HEK293 (cell line): Measurements from ENCODE around the gene CACNB4.

Experiments used
- CTCF ChIA-PET: fragments of 350-600 bp; formaldehyde crosslinking; extraction: SDS; loops from one replicate; lab custom pipeline; 2021; ENCODE audit warnings: antibody characterized with exemption; lab: Yijun Ruan, JAX
- POLR2A ChIA-PET: fragments of 300-600 bp; formaldehyde crosslinking; extraction: SDS; loops from one replicate; lab custom pipeline; 2020; ENCODE audit warnings: antibody characterized with exemption, inconsistent platforms; lab: Yijun Ruan, JAX
- H3K27ac ChIP-seq: fragments of 200-500 bp; sonication (Bioruptor generic); 2 replicates; pipeline ENCODE4 v1.5.1; 2014; ENCODE audit warnings: low read depth, low read length, control low read depth, inconsistent platforms; ENCODE audit errors: extremely low read depth
- H3K36me3 ChIP-seq, 2 experiments: fragments of 200-500 bp in 1 of 2; sonication (Bioruptor generic) in 1 of 2; 1 replicate in 1 of 2; 2 replicates in 1 of 2; pipeline ENCODE4 v1.5.1; 2014 to 2017; ENCODE audit warnings: inconsistent platforms in 2 of 2, low read length in 2 of 2; ENCODE audit not compliant: control insufficient read depth in 2 of 2, insufficient read depth in 1 of 2
- H3K4me1 ChIP-seq: fragments of 200-500 bp; sonication (Bioruptor generic); 2 replicates; pipeline ENCODE4 v1.5.1; 2014; ENCODE audit warnings: mild to moderate bottlenecking, low read length, inconsistent platforms; ENCODE audit not compliant: control insufficient read depth, insufficient read depth
- H3K4me3 ChIP-seq: 2 replicates; pipeline ENCODE4 v1.5.1; 2011; ENCODE audit warnings: low read depth, mild to moderate bottlenecking, control low read depth, low read length, moderate library complexity
- H3K9me3 ChIP-seq: fragments of 200-500 bp; sonication (Bioruptor generic); 2 replicates; pipeline ENCODE4 v1.5.1; 2014; ENCODE audit warnings: low read depth, low read length, inconsistent platforms; ENCODE audit not compliant: control insufficient read depth, insufficient read depth
- GLI4 ChIP-seq: fragments of 450-650 bp; formaldehyde crosslinking; IDR thresholded peaks from 2 replicates; pipeline ENCODE4 v1.5.1; 2016; ENCODE audit warnings: missing biosample characterization, missing genetic modification characterization
- MYNN ChIP-seq: fragments of 450-650 bp; formaldehyde crosslinking; IDR thresholded peaks from 2 replicates; pipeline ENCODE4 v1.5.1; 2016; ENCODE audit warnings: missing biosample characterization, missing genetic modification characterization, borderline replicate concordance
- OVOL3 ChIP-seq: fragments of 450-650 bp; formaldehyde crosslinking; IDR thresholded peaks from 2 replicates; pipeline ENCODE4 v1.5.1; 2016; ENCODE audit warnings: missing biosample characterization, missing genetic modification characterization
- RBAK ChIP-seq: fragments of 450-650 bp; formaldehyde crosslinking; IDR thresholded peaks from 2 replicates; pipeline ENCODE4 v1.5.1; 2016; ENCODE audit warnings: missing biosample characterization, missing genetic modification characterization
- ZBTB1 ChIP-seq: fragments of 450-650 bp; formaldehyde crosslinking; IDR thresholded peaks from 2 replicates; pipeline ENCODE4 v1.5.1; 2016; ENCODE audit warnings: missing biosample characterization, missing genetic modification characterization
- ZBTB48 ChIP-seq: fragments of 450-650 bp; formaldehyde crosslinking; IDR thresholded peaks from 2 replicates; pipeline ENCODE4 v1.5.1; 2016; ENCODE audit warnings: missing biosample characterization, missing genetic modification characterization
- ZFHX2 ChIP-seq: fragments of 450-650 bp; formaldehyde crosslinking; conservative IDR thresholded peaks from 2 replicates; pipeline ENCODE4 v1.5.1; 2016; ENCODE audit warnings: missing biosample characterization, missing genetic modification characterization
- ZFP37 ChIP-seq: fragments of 450-650 bp; formaldehyde crosslinking; IDR thresholded peaks from 2 replicates; pipeline ENCODE4 v1.5.1; 2016; ENCODE audit warnings: missing biosample characterization, missing genetic modification characterization
- ZFP69B ChIP-seq: fragments of 450-650 bp; formaldehyde crosslinking; IDR thresholded peaks from 2 replicates; pipeline ENCODE4 v1.5.1; 2016; ENCODE audit warnings: missing biosample characterization, missing genetic modification characterization
- ZNF174 ChIP-seq: fragments of 450-650 bp; formaldehyde crosslinking; IDR thresholded peaks from 2 replicates; pipeline ENCODE4 v1.5.0; 2017; ENCODE audit warnings: missing biosample characterization, mild to moderate bottlenecking, missing genetic modification characterization
- ZNF335 ChIP-seq: fragments of 450-650 bp; formaldehyde crosslinking; conservative IDR thresholded peaks from 2 replicates; pipeline ENCODE4 v1.5.1; 2016; ENCODE audit warnings: missing biosample characterization, missing genetic modification characterization
- ZNF514 ChIP-seq: fragments of 450-650 bp; formaldehyde crosslinking; IDR thresholded peaks from 2 replicates; pipeline ENCODE4 v1.5.1; 2016; ENCODE audit warnings: missing biosample characterization, missing genetic modification characterization
- ZNF555 ChIP-seq: fragments of 450-650 bp; formaldehyde crosslinking; conservative IDR thresholded peaks from 2 replicates; pipeline ENCODE4 v1.5.1; 2017; ENCODE audit warnings: missing biosample characterization, mild to moderate bottlenecking, missing genetic modification characterization, inconsistent platforms
- ZNF558 ChIP-seq: fragments of 450-650 bp; formaldehyde crosslinking; IDR thresholded peaks from 2 replicates; pipeline ENCODE4 v1.5.1; 2016; ENCODE audit warnings: missing biosample characterization, missing genetic modification characterization
- ZNF707 ChIP-seq: fragments of 450-650 bp; formaldehyde crosslinking; IDR thresholded peaks from 2 replicates; pipeline ENCODE4 v1.5.1; 2016; ENCODE audit warnings: missing biosample characterization, missing genetic modification characterization
- TF ChIP-seq, protein P1 (sequence below): fragments of 450-650 bp; formaldehyde crosslinking; IDR thresholded peaks from 2 replicates; pipeline ENCODE4 v1.5.1; 2016; ENCODE audit warnings: missing biosample characterization, missing genetic modification characterization
- TF ChIP-seq, protein P2 (sequence below): fragments of 450-650 bp; formaldehyde crosslinking; IDR thresholded peaks from 2 replicates; pipeline ENCODE4 v1.5.1; 2016; ENCODE audit warnings: missing biosample characterization, missing genetic modification characterization
- TF ChIP-seq, protein P3 (sequence below): fragments of 450-650 bp; formaldehyde crosslinking; IDR thresholded peaks from 2 replicates; pipeline ENCODE4 v1.5.1; 2017; ENCODE audit warnings: missing biosample characterization, missing genetic modification characterization

The CACNB4 gene

DNA sequence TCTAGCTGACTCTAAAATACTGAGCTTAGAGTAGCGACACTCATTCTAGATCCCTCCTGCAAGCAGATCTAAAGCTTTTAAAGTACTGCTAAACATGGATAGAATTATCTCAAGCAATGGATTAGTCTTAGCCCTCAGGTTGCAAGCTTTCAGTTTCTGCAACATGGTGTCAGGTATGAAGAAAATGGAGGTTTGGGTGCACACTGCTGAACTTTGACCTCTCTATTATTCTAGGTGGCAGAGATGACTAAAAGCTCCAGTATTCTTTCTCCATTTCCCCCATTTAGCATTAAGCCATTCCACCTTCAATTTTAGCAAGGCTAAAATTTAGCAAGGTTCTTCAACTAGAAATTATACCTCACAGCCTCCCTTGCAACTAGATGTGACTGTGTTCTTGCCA lies 117.0 kb downstream of the CACNB4 start (continued):
- TF ChIP-seq, protein P1, sequence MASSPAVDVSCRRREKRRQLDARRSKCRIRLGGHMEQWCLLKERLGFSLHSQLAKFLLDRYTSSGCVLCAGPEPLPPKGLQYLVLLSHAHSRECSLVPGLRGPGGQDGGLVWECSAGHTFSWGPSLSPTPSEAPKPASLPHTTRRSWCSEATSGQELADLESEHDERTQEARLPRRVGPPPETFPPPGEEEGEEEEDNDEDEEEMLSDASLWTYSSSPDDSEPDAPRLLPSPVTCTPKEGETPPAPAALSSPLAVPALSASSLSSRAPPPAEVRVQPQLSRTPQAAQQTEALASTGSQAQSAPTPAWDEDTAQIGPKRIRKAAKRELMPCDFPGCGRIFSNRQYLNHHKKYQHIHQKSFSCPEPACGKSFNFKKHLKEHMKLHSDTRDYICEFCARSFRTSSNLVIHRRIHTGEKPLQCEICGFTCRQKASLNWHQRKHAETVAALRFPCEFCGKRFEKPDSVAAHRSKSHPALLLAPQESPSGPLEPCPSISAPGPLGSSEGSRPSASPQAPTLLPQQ (tag by site-specific recombination): no peak
- no peak for TF ChIP-seq ZNF335 (tag by site-specific recombination)
- TF ChIP-seq, all 188 proteins: peak for 0

DNA sequence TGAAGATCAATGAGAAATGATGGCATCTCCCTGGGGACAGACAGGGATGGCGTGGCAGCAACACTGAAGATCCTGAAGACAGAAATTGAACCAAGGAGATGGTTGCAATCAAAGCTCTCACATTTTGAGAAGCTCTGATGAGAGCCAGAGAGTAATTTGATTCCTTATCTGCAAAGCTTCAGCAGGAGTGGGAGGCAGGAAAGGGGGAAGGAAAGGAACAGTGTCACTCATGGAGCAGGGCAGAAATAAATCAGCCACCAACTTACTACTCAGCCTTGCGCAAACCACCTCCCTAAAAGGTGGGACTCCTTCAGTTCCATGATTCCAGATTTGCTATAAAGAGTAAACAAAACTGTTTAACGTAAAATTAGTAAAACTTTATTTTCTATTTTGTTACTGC lies 119.2 kb downstream of the CACNB4 start:
- no peak overlapping the region for H3K27ac ChIP-seq
- TF ChIP-seq, protein P2, sequence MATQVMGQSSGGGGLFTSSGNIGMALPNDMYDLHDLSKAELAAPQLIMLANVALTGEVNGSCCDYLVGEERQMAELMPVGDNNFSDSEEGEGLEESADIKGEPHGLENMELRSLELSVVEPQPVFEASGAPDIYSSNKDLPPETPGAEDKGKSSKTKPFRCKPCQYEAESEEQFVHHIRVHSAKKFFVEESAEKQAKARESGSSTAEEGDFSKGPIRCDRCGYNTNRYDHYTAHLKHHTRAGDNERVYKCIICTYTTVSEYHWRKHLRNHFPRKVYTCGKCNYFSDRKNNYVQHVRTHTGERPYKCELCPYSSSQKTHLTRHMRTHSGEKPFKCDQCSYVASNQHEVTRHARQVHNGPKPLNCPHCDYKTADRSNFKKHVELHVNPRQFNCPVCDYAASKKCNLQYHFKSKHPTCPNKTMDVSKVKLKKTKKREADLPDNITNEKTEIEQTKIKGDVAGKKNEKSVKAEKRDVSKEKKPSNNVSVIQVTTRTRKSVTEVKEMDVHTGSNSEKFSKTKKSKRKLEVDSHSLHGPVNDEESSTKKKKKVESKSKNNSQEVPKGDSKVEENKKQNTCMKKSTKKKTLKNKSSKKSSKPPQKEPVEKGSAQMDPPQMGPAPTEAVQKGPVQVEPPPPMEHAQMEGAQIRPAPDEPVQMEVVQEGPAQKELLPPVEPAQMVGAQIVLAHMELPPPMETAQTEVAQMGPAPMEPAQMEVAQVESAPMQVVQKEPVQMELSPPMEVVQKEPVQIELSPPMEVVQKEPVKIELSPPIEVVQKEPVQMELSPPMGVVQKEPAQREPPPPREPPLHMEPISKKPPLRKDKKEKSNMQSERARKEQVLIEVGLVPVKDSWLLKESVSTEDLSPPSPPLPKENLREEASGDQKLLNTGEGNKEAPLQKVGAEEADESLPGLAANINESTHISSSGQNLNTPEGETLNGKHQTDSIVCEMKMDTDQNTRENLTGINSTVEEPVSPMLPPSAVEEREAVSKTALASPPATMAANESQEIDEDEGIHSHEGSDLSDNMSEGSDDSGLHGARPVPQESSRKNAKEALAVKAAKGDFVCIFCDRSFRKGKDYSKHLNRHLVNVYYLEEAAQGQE (tag by site-specific recombination): no peak
- TF ChIP-seq ZNF514 (tag by site-specific recombination): no peak
- no peak for TF ChIP-seq RBAK
- TF ChIP-seq OVOL3 (tag by site-specific recombination): no peak
- no peak for TF ChIP-seq GLI4 (tag by site-specific recombination)
- CTCF ChIA-PET: interaction anchor here (1.9 kb wide), 1 partner anchor 19 kb away, joined by 6 read pairs; no protein-coding TSS in a partner anchor
- no peaks in the 10 kb centered on the region for H3K4me1 ChIP-seq
- POLR2A ChIA-PET: no interaction called here
- H3K9me3 ChIP-seq: no peaks in the 10 kb centered on the region
- H3K4me3 ChIP-seq: no peak overlapping the region
- no peaks in the 10 kb centered on the region for H3K36me3 ChIP-seq

DNA sequence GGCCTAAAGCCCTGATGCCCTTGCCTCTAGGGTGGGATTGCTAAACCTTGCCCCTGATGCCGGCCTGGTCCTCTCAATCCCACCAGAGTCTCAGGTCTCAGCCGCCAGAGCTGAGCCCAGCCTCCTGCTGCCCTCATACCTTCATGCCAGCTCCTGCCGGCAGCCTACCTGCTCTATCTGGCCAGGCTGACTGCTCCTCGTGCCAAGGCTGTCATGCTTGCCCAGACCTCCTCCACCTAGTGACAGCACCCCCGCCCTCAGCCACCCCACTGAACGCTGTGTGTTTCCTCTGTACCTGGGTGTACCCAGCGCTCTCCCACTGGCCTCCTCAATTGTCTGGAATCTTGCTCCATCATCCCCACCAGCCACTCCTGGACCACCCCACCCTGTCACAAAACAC lies 120.1 kb downstream of the CACNB4 start:
- no peak overlapping the region for H3K27ac ChIP-seq
- H3K9me3 ChIP-seq: no peaks in the 10 kb centered on the region
- POLR2A ChIA-PET: no interaction called here
- TF ChIP-seq ZNF555: no peak
- TF ChIP-seq ZNF707 (tag by site-specific recombination): no peak
- no peak for TF ChIP-seq ZNF174 (tag by site-specific recombination)
- TF ChIP-seq MYNN (tag by site-specific recombination): no peak
- no peak for TF ChIP-seq ZBTB1 (tag by site-specific recombination)
- TF ChIP-seq ZFP69B (tag by site-specific recombination): no peak
- no peak for TF ChIP-seq ZBTB48 (tag by site-specific recombination)
- no peak for TF ChIP-seq ZFHX2 (tag by site-specific recombination)
- TF ChIP-seq, all 188 proteins: peak for 0
- H3K36me3 ChIP-seq: no peaks in the 10 kb centered on the region
- CTCF ChIA-PET: interaction anchor here (0.6 to 1.9 kb wide), 2 partner anchors 20 to 39 kb away, joined by 3 to 6 read pairs; no protein-coding TSS in a partner anchor
- H3K4me3 ChIP-seq: no peak overlapping the region
- peaks cover 3% of the 10 kb centered on the region; the same call in 1 of the 2 replicates for H3K4me1 ChIP-seq

DNA sequence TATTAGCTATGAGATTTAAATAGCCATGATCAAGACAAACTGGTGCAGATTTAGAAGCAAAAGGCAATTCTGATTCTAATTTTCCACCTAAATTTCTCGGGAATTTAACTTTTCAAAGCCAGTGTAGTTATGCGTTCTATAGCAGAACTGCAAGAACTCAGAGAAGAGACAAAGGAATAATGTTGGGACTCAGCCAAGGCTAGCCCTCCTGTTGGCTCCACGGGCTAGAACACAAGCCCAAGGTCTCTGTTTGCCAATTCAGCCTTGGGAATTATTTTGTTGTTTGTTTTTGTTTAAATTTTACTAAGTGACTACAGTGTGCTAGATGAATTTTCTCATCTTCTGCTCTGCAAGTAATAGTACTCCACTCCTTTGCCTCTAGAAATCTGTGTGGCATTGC lies 121.2 kb downstream of the CACNB4 start:
- TF ChIP-seq ZFP37 (no peak), ZFHX2 (tag by site-specific recombination) (no peak), ZNF558 (tag by site-specific recombination) (no peak)
- TF ChIP-seq, protein P3, sequence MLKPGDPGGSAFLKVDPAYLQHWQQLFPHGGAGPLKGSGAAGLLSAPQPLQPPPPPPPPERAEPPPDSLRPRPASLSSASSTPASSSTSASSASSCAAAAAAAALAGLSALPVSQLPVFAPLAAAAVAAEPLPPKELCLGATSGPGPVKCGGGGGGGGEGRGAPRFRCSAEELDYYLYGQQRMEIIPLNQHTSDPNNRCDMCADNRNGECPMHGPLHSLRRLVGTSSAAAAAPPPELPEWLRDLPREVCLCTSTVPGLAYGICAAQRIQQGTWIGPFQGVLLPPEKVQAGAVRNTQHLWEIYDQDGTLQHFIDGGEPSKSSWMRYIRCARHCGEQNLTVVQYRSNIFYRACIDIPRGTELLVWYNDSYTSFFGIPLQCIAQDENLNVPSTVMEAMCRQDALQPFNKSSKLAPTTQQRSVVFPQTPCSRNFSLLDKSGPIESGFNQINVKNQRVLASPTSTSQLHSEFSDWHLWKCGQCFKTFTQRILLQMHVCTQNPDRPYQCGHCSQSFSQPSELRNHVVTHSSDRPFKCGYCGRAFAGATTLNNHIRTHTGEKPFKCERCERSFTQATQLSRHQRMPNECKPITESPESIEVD: no peak
- no peak overlapping the region for H3K4me3 ChIP-seq
- H3K9me3 ChIP-seq: no peaks in the 10 kb centered on the region
- H3K27ac ChIP-seq: no peak overlapping the region
- ChIA-PET CTCF (interaction anchor here (0.6 to 1.8 kb wide), 2 partner anchors 18 to 48 kb away, joined by 3 to 4 read pairs; no protein-coding TSS in a partner anchor), POLR2A (no interaction called here)
- H3K4me1 ChIP-seq: peaks cover 3% of the 10 kb centered on the region; the same call in 1 of the 2 replicates
- no peaks in the 10 kb centered on the region for H3K36me3 ChIP-seq
